ENCODE data around the gene TP63. TPM values are rescaled to one million over a fixed set of nuclear protein-coding genes. Genes with fewer than 3 reads are reported as not detected.

Gene TP63
- total and polyA plus RNA-seq, 3 donors from 2014 or later, result 5.2 to 10.5 (median 6.0) TPM

- H3K4me1 ChIP-seq, result no peaks in the 10 kb centered on the region
- no peak for DNase-seq
- 86 to 93% methylated on average over 1 of the region's 1 CpG for WGBS, 2 donors
- TF ChIP-seq POLR2A (IDR thresholded peaks at IDR 0.05) (no peak), CTCF (IDR thresholded peaks at IDR 0.05) (no peak)
- H3K9me3 ChIP-seq, result no peaks in the 10 kb centered on the region
- intact Hi-C loops (cut with DNase I; ENCODE audit: low total_unique reads), result no loop called here
- no peak overlapping the region for H3K4me3 ChIP-seq
- H3K36me3 ChIP-seq (ENCODE audit: low read depth, missing control alignments), result no peaks in the 10 kb centered on the region
- no peak overlapping the region for H3K27ac ChIP-seq
- H3K27me3 ChIP-seq, result no peaks in the 10 kb centered on the region
Observed at GRCh38 chr3:189613122-189613521, 18.1 kb upstream of the TP63 start.

GRCh38 chr3:189621948-189622603 is 9.1 kb upstream of the TP63 start:
- no peak overlapping the region for H3K4me3 ChIP-seq
- no peak overlapping the region for H3K27ac ChIP-seq
- H3K4me1 ChIP-seq, result no peaks in the 10 kb centered on the region
- 75 to 89% methylated on average over 9 of the region's 9 CpGs for WGBS, 2 donors
- H3K9me3 ChIP-seq, result no peaks in the 10 kb centered on the region
- no peaks in the 10 kb centered on the region for H3K36me3 ChIP-seq (ENCODE audit: low read depth, missing control alignments)
- TF ChIP-seq CTCF (IDR thresholded peaks at IDR 0.05) (no peak), POLR2A (IDR thresholded peaks at IDR 0.05) (no peak)
- H3K27me3 ChIP-seq, result no peaks in the 10 kb centered on the region
- intact Hi-C loops (cut with DNase I; ENCODE audit: low total_unique reads), result no loop called here
- no peak for DNase-seq

- intact Hi-C loops (cut with DNase I; ENCODE audit: low total_unique reads), result no loop called here
- WGBS, 2 donors, result 86 to 92% methylated on average over 7 of the region's 7 CpGs
- DNase-seq, result no peak
Observed at GRCh38 chr3:189622629-189623028, 8.6 kb upstream of the TP63 start.

GRCh38 chr3:189624130-189624529 is 7.1 kb upstream of the TP63 start:
- 90 to 91% methylated on average over 1 of the region's 1 CpG for WGBS, 2 donors
- no peak overlapping the region for H3K4me3 ChIP-seq
- intact Hi-C loops (cut with DNase I; ENCODE audit: low total_unique reads), result no loop called here
- no peaks in the 10 kb centered on the region for H3K4me1 ChIP-seq
- TF ChIP-seq CTCF (IDR thresholded peaks at IDR 0.05), result no peak
- TF ChIP-seq POLR2A (IDR thresholded peaks at IDR 0.05), result no peak
- H3K27ac ChIP-seq, result no peak overlapping the region
- no peak for DNase-seq
- no peaks in the 10 kb centered on the region for H3K27me3 ChIP-seq
- no peaks in the 10 kb centered on the region for H3K36me3 ChIP-seq (ENCODE audit: low read depth, missing control alignments)
- no peaks in the 10 kb centered on the region for H3K9me3 ChIP-seq

More at GRCh38 chr3:189622629-189623028, 8.6 kb upstream of the TP63 start:
- H3K27ac ChIP-seq, result no peak overlapping the region
- H3K4me1 ChIP-seq, result no peaks in the 10 kb centered on the region
- no peak overlapping the region for H3K4me3 ChIP-seq
- H3K36me3 ChIP-seq (ENCODE audit: low read depth, missing control alignments), result no peaks in the 10 kb centered on the region
- H3K27me3 ChIP-seq, result no peaks in the 10 kb centered on the region
- TF ChIP-seq CTCF (IDR thresholded peaks at IDR 0.05) (no peak), POLR2A (IDR thresholded peaks at IDR 0.05) (no peak)
- no peaks in the 10 kb centered on the region for H3K9me3 ChIP-seq

- WGBS, 2 donors, result 71 to 73% methylated on average over 3 of the region's 3 CpGs
- H3K36me3 ChIP-seq (ENCODE audit: low read depth, missing control alignments), result no peaks in the 10 kb centered on the region
- TF ChIP-seq CTCF (IDR thresholded peaks at IDR 0.05), result no peak
Observed at GRCh38 chr3:189625071-189625470, 6.1 kb upstream of the TP63 start.

More at GRCh38 chr3:189625071-189625470, 6.1 kb upstream of the TP63 start:
- intact Hi-C loops (cut with DNase I; ENCODE audit: low total_unique reads), result no loop called here
- no peak for DNase-seq
- H3K4me3 ChIP-seq, result no peak overlapping the region
- no peaks in the 10 kb centered on the region for H3K4me1 ChIP-seq
- no peaks in the 10 kb centered on the region for H3K9me3 ChIP-seq
- no peaks in the 10 kb centered on the region for H3K27me3 ChIP-seq
- no peak overlapping the region for H3K27ac ChIP-seq
